ENCODE results near the gene ACTL9. TPM values are rescaled to one million over a fixed set of nuclear protein-coding genes. Genes with fewer than 3 reads are reported as not detected.

The ACTL9 gene
- total RNA-seq, 2 experiments from 2014 or later = not detected

GRCh38 chr19:8663920-8664670 is 34.5 kb downstream of the ACTL9 start:
- ATAC-seq (peak; percentile 50), DNase-seq (peak; percentile 69)
- H3K4me1 Mint-ChIP-seq = peaks cover 35% of the 10 kb centered on the region
- H3K36me3 Mint-ChIP-seq (ENCODE audit: low read depth) = no peaks in the 10 kb centered on the region
- peak overlapping the region; percentile 20 for H3K27ac Mint-ChIP-seq
- H3K9me3 Mint-ChIP-seq (ENCODE audit: low read depth) = no peaks in the 10 kb centered on the region
- ChIA-PET POLR2A (no interaction called here), CTCF (interaction anchor here (0.7 to 2.0 kb wide), 3 partner anchors 10 to 307 kb away, joined by 3 to 7 read pairs (median 7); no protein-coding TSS in a partner anchor)
- intact Hi-C loops (cut with DNase I, micrococcal nuclease) = no loop called here
- no peaks in the 10 kb centered on the region for H3K27me3 Mint-ChIP-seq
- H3K4me3 Mint-ChIP-seq = no peak overlapping the region

DNA sequence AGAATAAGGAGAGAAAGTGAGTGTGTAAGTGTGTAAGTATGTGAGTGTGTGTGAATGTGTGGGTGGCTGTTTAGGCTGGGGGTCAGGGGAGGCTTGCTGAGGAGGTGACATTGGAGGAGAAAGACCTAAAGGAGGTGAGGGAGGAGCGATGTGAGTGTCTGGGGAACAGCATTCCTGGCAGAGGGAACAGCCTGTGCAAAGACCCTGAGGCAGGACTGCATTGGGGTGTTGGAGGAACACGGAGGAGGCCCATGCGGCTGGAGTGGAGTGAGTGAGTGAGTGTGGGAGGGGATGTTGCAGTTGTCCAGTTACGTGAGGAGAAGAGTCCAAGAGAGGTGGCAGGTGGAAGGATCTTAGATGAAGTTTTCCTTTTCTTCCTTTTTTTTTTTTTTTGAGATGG is 36.3 kb downstream of the ACTL9 start:
- ATAC-seq (no peak), DNase-seq (no peak)
- Mint-ChIP-seq H3K9me3 (ENCODE audit: low read depth) (no peaks in the 10 kb centered on the region), H3K27me3 (no peaks in the 10 kb centered on the region), H3K27ac (no peak overlapping the region), H3K36me3 (ENCODE audit: low read depth) (no peaks in the 10 kb centered on the region), H3K4me3 (no peak overlapping the region), H3K4me1 (peaks cover 29% of the 10 kb centered on the region)
- ChIA-PET CTCF (no interaction called here), POLR2A (no interaction called here)
- intact Hi-C loops (cut with DNase I, micrococcal nuclease) = no loop called here

GRCh38 chr19:8659905-8660304 is 38.7 kb downstream of the ACTL9 start:
- H3K36me3 Mint-ChIP-seq (ENCODE audit: low read depth) = no peaks in the 10 kb centered on the region
- ChIA-PET POLR2A (no interaction called here), CTCF (no interaction called here)
- no peak for ATAC-seq
- no peak overlapping the region for H3K27ac Mint-ChIP-seq
- no peaks in the 10 kb centered on the region for H3K9me3 Mint-ChIP-seq (ENCODE audit: low read depth)
- DNase-seq = no peak
- H3K4me3 Mint-ChIP-seq = no peak overlapping the region
- intact Hi-C loops (cut with DNase I, micrococcal nuclease) = no loop called here
- peaks cover 18% of the 10 kb centered on the region for H3K4me1 Mint-ChIP-seq
- H3K27me3 Mint-ChIP-seq = no peaks in the 10 kb centered on the region

- ATAC-seq (no peak), DNase-seq (no peak)
- Mint-ChIP-seq H3K27ac (peak overlapping the region; percentile 51), H3K9me3 (ENCODE audit: low read depth) (no peaks in the 10 kb centered on the region), H3K27me3 (no peaks in the 10 kb centered on the region), H3K36me3 (ENCODE audit: low read depth) (no peaks in the 10 kb centered on the region), H3K4me3 (no peak overlapping the region), H3K4me1 (peaks cover 9% of the 10 kb centered on the region)
- intact Hi-C loops (cut with DNase I, micrococcal nuclease) = no loop called here
- POLR2A ChIA-PET = no interaction called here
- CTCF ChIA-PET = interaction anchor here (0.5 to 1.6 kb wide), 3 partner anchors 29 to 522 kb away, joined by 3 to 6 read pairs (median 5); no protein-coding TSS in a partner anchor
Measured at GRCh38 chr19:8657869-8658268, 40.7 kb downstream of the ACTL9 start.

- no peaks in the 10 kb centered on the region for H3K36me3 Mint-ChIP-seq (ENCODE audit: low read depth)
- peak; percentile 54 for DNase-seq
- intact Hi-C loops (cut with DNase I, micrococcal nuclease) = no loop called here
- ChIA-PET POLR2A (no interaction called here), CTCF (interaction anchor here (0.6 to 4.1 kb wide), 10 partner anchors 9 to 43 kb away, joined by 3 to 43 read pairs (median 6); no protein-coding TSS in a partner anchor)
- H3K27ac Mint-ChIP-seq = no peak overlapping the region
- H3K9me3 Mint-ChIP-seq (ENCODE audit: low read depth) = no peaks in the 10 kb centered on the region
- H3K4me1 Mint-ChIP-seq = peaks cover 9% of the 10 kb centered on the region
- H3K27me3 Mint-ChIP-seq = no peaks in the 10 kb centered on the region
- peak; percentile 59 for ATAC-seq
- H3K4me3 Mint-ChIP-seq = no peak overlapping the region
Measured at GRCh38 chr19:8655340-8655709, 43.3 kb downstream of the ACTL9 start.

- Mint-ChIP-seq H3K27me3 (no peaks in the 10 kb centered on the region), H3K4me3 (peak overlapping the region; percentile 27), H3K4me1 (peaks cover 9% of the 10 kb centered on the region), H3K36me3 (ENCODE audit: low read depth) (no peaks in the 10 kb centered on the region), H3K9me3 (ENCODE audit: low read depth) (no peaks in the 10 kb centered on the region), H3K27ac (no peak overlapping the region)
- intact Hi-C loops (cut with DNase I, micrococcal nuclease) = loop anchor here (1.0 to 5.0 kb wide), 4 partner anchors 40 to 426 kb away; partner anchors contain the start of genes MBD3L1 (in 1 of the 2) and ZNF558 (in 1 of the 2)
- ChIA-PET POLR2A (no interaction called here), CTCF (interaction anchor here (0.6 to 4.1 kb wide), 15 partner anchors 9 to 60 kb away, joined by 3 to 43 read pairs (median 4); no protein-coding TSS in a partner anchor)
- ATAC-seq (peak; percentile 75), DNase-seq (peak; percentile 81)
Measured at GRCh38 chr19:8654591-8655339, 43.8 kb downstream of the ACTL9 start.

DNA sequence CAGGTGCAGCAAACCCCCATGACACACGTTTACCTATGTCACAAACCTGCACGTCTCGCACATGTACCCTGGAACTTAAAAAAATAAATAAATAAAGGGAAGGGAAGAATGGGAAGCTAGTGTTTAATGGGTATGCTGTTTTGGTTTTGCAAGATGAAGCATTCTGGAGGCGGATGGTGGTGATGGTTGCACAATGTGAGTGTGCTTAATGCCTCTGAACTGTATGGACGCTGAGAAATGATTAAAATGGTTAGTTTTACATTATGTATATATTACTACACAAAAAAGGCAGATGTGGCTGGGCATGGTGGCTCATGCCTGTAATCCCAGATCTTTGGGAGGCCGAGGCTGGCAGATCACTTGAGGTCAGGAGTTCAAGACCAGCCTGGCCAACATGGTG is 50.4 kb downstream of the ACTL9 start:
- Mint-ChIP-seq H3K27me3 (peaks cover 3% of the 10 kb centered on the region), H3K9me3 (ENCODE audit: low read depth) (no peaks in the 10 kb centered on the region), H3K4me3 (no peak overlapping the region), H3K36me3 (ENCODE audit: low read depth) (no peaks in the 10 kb centered on the region), H3K27ac (no peak overlapping the region), H3K4me1 (no peaks in the 10 kb centered on the region)
- ChIA-PET POLR2A (no interaction called here), CTCF (no interaction called here)
- intact Hi-C loops (cut with DNase I, micrococcal nuclease) = no loop called here
- no peak for ATAC-seq
- no peak for DNase-seq

Other genes with a start within 250 kb of the ACTL9 start
- gene PRAM1, start 196.2 kb downstream of the ACTL9 start, total RNA-seq = 1 to 10 TPM in 1 of 2 experiments, under 1 TPM in 1; 0.90 to 1.1 TPM
- 10 to 100 TPM; 21.0 to 23.7 TPM for gene ZNF414, start 184.6 kb downstream of the ACTL9 start, total RNA-seq
- gene MYO1F, start 121.4 kb downstream of the ACTL9 start, total RNA-seq = 10 to 100 TPM; 13.7 to 18.3 TPM
- 1 to 10 TPM; 4.5 to 5.0 TPM for gene ADAMTS10, start 88.1 kb downstream of the ACTL9 start, total RNA-seq
- gene NFILZ, start 68.2 kb downstream of the ACTL9 start, total RNA-seq = not detected
- not detected for gene OR2Z1, start 22.8 kb upstream of the ACTL9 start, total RNA-seq
- gene ZNF558, start 133.5 kb upstream of the ACTL9 start, total RNA-seq = 10 to 100 TPM; 31.8 to 33.5 TPM
- not detected for gene MBD3L1, start 133.6 kb upstream of the ACTL9 start, total RNA-seq